ENCODE results near the gene SLC17A5. TPM values are rescaled to one million over a fixed set of nuclear protein-coding genes. Genes with fewer than 3 reads are reported as not detected.

Gene SLC17A5
- total and polyA plus RNA-seq, 10 of the 15 experiments (the other 5 are each of a cell fraction or from before 2014, with no cell fraction given) = 2.3 to 7.2 (median 5.0) TPM

DNA sequence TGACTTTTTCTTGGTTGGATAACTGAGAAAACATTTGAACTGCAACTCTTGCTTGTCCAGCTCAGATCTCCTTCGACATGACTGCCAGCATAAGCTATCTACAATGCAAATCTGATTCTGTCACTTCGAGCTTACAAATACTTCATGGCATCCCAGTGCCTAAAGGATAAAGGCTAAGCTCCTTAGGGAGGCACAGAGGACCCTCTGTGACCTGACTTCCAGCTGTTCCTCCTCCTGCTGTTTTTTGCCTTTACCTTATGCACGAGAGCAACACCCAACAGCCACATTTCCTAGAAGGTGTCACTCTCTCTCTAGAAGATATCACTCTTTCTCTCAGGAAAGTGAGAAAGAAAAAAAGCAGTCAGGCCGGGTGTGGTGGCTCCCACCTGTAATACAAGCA, 23.4 kb downstream of the SLC17A5 start:
- ChIA-PET SMC1A (ENCODE audit: uncharacterized antibody, unreplicated experiment) (interaction anchor here (0.8 kb wide), 1 partner anchor 196 kb away, joined by 3 read pairs; no protein-coding TSS in a partner anchor), CTCF (interaction anchor here (0.6 kb wide), 1 partner anchor 30 kb away, joined by 3 read pairs; no protein-coding TSS in a partner anchor), POLR2A (interaction anchor here (0.5 kb wide), 1 partner anchor 142 kb away, joined by 3 read pairs; no protein-coding TSS in a partner anchor), RAD21 (ENCODE audit: unreplicated experiment) (interaction anchor here (0.6 to 1.1 kb wide), 2 partner anchors 111 to 345 kb away, joined by 3 to 4 read pairs; no protein-coding TSS in a partner anchor)
- intact Hi-C loops (cut with micrococcal nuclease; ENCODE audit: unreplicated experiment) (no loop called here), in situ Hi-C loops (cut with MboI) (no loop called here)
- no peak overlapping the region for H3K4me3 ChIP-seq
- no peaks in the 10 kb centered on the region for H4K20me1 ChIP-seq (ENCODE audit: control insufficient read depth, insufficient read depth)
- 89% methylated on average over 4 of the region's 4 CpGs for WGBS (ENCODE audit: insufficient coverage, insufficient replicate concordance, low lambda C conversion rate, missing lambda C conversion rate)
- H3K79me2 ChIP-seq (ENCODE audit: control insufficient read depth, insufficient read depth, low read length) = no peaks in the 10 kb centered on the region
- no peak for FAIRE-seq
- H2AFZ ChIP-seq (ENCODE audit: control insufficient read depth, low read depth, low read length) = no peak overlapping the region
- ATAC-seq = no peak
- no peaks in the 10 kb centered on the region; a peak in 1 of 4 replicates for H3K36me3 ChIP-seq (ENCODE audit: control insufficient read depth in 2 of 2, insufficient read depth in 2 of 2, low read length in 1 of 2)
- H3K27ac ChIP-seq (ENCODE audit: control insufficient read depth, insufficient read depth) = no peak overlapping the region
- BruUV-seq (replicated peaks) = no TSS peak
- H3K4me1 ChIP-seq (ENCODE audit: control insufficient read depth, insufficient read depth, low read length) = no peaks in the 10 kb centered on the region
- H3K27me3 ChIP-seq (replicated peaks in 1 of 2; ENCODE audit: control insufficient read depth in 2 of 2, insufficient read depth in 2 of 2, low read length in 1 of 2) = no peaks in the 10 kb centered on the region
- H3K9ac ChIP-seq (ENCODE audit: control insufficient read depth, insufficient read depth, low read length) = no peak overlapping the region
- no peak overlapping the region for H3K4me2 ChIP-seq (ENCODE audit: control insufficient read depth, insufficient read depth)
- H3K9me3 ChIP-seq (replicated peaks; ENCODE audit: control insufficient read depth, insufficient read depth, low read length) = no peaks in the 10 kb centered on the region
- DNase-seq (ENCODE audit: low read depth, low spot score) = no peak
- TF ChIP-seq HDGF (IDR thresholded peaks at IDR 0.05) (no peak), BHLHE40 (IDR thresholded peaks at IDR 0.05; ENCODE audit: borderline replicate concordance in 1 of 2, low read depth in 2 of 2, low read length in 1 of 2) (no peak), GABPA (IDR thresholded peaks at IDR 0.05; ENCODE audit: low read depth) (no peak), NFXL1 (IDR thresholded peaks at IDR 0.05; ENCODE audit: borderline replicate concordance) (no peak), IKZF2 (IDR thresholded peaks at IDR 0.05) (no peak), RCOR1 (conservative IDR thresholded peaks at IDR 0.05; ENCODE audit: low read depth, low read length) (no peak)
- TF ChIP-seq, protein P1, sequence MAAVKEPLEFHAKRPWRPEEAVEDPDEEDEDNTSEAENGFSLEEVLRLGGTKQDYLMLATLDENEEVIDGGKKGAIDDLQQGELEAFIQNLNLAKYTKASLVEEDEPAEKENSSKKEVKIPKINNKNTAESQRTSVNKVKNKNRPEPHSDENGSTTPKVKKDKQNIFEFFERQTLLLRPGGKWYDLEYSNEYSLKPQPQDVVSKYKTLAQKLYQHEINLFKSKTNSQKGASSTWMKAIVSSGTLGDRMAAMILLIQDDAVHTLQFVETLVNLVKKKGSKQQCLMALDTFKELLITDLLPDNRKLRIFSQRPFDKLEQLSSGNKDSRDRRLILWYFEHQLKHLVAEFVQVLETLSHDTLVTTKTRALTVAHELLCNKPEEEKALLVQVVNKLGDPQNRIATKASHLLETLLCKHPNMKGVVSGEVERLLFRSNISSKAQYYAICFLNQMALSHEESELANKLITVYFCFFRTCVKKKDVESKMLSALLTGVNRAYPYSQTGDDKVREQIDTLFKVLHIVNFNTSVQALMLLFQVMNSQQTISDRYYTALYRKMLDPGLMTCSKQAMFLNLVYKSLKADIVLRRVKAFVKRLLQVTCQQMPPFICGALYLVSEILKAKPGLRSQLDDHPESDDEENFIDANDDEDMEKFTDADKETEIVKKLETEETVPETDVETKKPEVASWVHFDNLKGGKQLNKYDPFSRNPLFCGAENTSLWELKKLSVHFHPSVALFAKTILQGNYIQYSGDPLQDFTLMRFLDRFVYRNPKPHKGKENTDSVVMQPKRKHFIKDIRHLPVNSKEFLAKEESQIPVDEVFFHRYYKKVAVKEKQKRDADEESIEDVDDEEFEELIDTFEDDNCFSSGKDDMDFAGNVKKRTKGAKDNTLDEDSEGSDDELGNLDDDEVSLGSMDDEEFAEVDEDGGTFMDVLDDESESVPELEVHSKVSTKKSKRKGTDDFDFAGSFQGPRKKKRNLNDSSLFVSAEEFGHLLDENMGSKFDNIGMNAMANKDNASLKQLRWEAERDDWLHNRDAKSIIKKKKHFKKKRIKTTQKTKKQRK (IDR thresholded peaks at IDR 0.05; ENCODE audit: low read depth, low read length) = no peak
